Lower leg skin (tissue), 4 donors: ENCODE measurements around the gene KRTAP1-1. TPM values are rescaled to one million over a fixed set of nuclear protein-coding genes. Genes with fewer than 3 reads are reported as not detected.
"Not testable (repeated sequence)": the region's sequence is repeated elsewhere in the genome, so short reads cannot be mapped to it uniquely, and the experiment has no call there.

Experiments
- DNase-seq, 2 donors: peaks; one replicate each; pipeline ENCODE4 v3.0.0-alpha.2; 2019; ENCODE audit warnings: low spot score in 2 of 2
- H3K4me3 ChIP-seq: fragments of 200-600 bp; sonication (generic); 2 replicates; pipeline ENCODE4 v1.5.1; 2017; ENCODE audit warnings: mild to moderate bottlenecking, low read depth; ENCODE audit not compliant: poor library complexity, severe bottlenecking
- CTCF ChIP-seq, 3 donors: fragments of 450-650 bp; IDR thresholded peaks; one replicate each; pipeline ENCODE4 v1.5.1; 2016; ENCODE audit warnings: antibody characterized with exemption in 3 of 3, mild to moderate bottlenecking in 3 of 3, moderate library complexity in 2 of 3
- POLR2A ChIP-seq, 2 donors: fragments of 450-650 bp; IDR thresholded peaks; one replicate each; pipeline ENCODE4 v1.6.1; 2016 to 2017; ENCODE audit warnings: antibody characterized with exemption in 2 of 2, mild to moderate bottlenecking in 1 of 2, moderate library complexity in 1 of 2
- WGBS, 2 donors: methylation state at CpG; one replicate each; pipeline ENCODE4 v1.1.5; 2018; 5-methylcytosine and 5-hydroxymethylcytosine counted together
- intact Hi-C: fragments of 100-400 bp; cut with DNase I; formaldehyde crosslinking; loops from one replicate; pipeline ENCODE4 v1.15.0; 2023; ENCODE audit warnings: low total_unique reads
- total RNA-seq, 4 donors: library from RNA; depleted of rRNA; stranded (reverse); fragments of >200 nt; gene quantifications; one replicate each; pipeline ENCODE4 v1.1.0, GENCODE V29; 2016

The KRTAP1-1 gene
- total RNA-seq, 4 donors from 2014 or later = 0.32 to 195 (median 5.1) TPM; not detected in 1

DNA sequence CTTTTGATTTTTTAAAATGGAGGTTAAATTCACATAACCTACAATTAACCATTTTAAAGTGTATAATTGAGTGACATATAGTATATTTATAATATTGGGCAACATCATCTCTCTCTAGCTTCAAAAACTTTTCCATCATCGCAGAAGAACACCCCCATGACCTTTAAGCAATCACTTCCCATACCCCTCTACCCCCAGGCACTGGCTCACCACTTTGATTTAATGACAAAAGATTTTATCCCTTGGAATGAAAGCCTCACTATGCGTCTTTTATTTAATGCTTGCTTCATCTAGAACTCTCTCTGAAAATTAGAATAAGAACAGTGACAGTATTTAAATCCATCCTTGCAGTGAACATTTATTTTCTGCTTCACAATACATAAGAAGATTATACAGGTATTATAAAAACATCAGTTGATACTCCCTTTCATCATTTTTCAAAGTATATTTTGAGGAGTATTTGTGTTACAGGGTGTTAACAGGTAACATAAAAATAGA, 3.3 kb downstream of the KRTAP1-1 start:
- 79 to 88% methylated on average over 2 of the region's 2 CpGs for WGBS, 2 donors
- no peak for DNase-seq
- intact Hi-C loops = no loop called here
- TF ChIP-seq POLR2A (IDR thresholded peaks at IDR 0.05) (no peak), CTCF (IDR thresholded peaks at IDR 0.05) (no peak)
- H3K4me3 ChIP-seq = no peak overlapping the region

- 77 to 78% methylated on average over 7 to 8 of the region's 10 CpGs for WGBS, 2 donors
Measured at GRCh38 chr17:41034346-41034935, 6.8 kb downstream of the KRTAP1-1 start, which contains the start of gene KRTAP1-3. KRTAP1-3 (minus strand) TSS chr17:41034874; CDS start chr17:41034821, 53 bp downstream.

GRCh38 chr17:41029633-41030245, 11.5 kb downstream of the KRTAP1-1 start, which contains the start of gene KRTAP1-4:
KRTAP1-4 (minus strand) TSS chr17:41030195; CDS start chr17:41030078, 117 bp downstream.
- DNase-seq = no peak
- intact Hi-C loops = no loop called here
- WGBS, 2 donors = 77 to 89% methylated on average over 10 to 12 of the region's 12 CpGs
- TF ChIP-seq CTCF (IDR thresholded peaks at IDR 0.05) (no peak), POLR2A (IDR thresholded peaks at IDR 0.05) (no peak)
- no peak within 1 kb of the TSS for H3K4me3 ChIP-seq

More at GRCh38 chr17:41034346-41034935, 6.8 kb downstream of the KRTAP1-1 start, which contains the start of gene KRTAP1-3:
- intact Hi-C loops, DNase-seq, H3K4me3 ChIP-seq: not testable (repeated sequence)

DNA sequence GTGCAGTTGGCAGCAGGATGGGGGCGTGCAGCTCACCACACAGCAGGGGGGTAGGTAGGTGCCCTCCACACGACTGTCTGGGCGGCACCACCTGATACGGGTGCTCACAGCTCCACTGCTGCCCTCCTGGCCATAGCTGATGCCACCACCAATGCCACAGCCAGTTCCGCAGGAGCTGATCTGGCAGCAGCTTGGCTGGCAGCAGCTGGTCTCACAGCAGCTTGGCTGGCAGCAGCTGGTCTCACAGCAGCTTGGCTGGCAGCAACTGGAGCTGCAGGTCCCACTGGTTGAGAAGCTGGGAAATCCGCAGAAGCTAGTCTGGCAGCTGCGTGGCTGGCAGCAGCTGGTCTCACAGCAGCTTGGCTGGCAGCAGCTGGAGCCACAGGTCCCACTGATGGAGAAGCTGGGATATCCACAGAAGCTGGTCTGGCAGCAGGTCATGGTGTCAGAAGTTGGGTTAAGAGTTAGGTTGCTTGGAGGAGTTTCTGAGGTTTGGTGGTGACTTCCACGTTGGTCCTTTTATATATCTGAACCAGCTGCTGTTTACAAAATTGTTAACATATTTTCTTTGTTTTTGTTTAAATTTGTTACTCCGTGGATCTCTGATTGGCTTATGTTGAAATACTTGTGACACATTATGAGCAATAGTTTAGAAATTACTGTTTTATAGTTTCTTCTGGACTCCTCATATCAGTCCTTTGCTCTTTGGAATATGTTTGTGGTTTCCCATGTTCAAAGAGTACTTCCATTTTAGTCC, 14.4 kb downstream of the KRTAP1-1 start, which contains the start of gene KRTAP1-5:
TSS of gene KRTAP1-5 (minus strand) at position 494 of the 757 bp plus-strand sequence. CDS start at position 441, 53 bp downstream.
- WGBS, 2 donors = 38 to 43% methylated on average over 5 to 9 of the region's 9 CpGs
- DNase-seq = no peak
- intact Hi-C loops = no loop called here
- no peak for TF ChIP-seq POLR2A (IDR thresholded peaks at IDR 0.05)
- TF ChIP-seq CTCF (IDR thresholded peaks at IDR 0.05) = no peak
- H3K4me3 ChIP-seq = no peak within 1 kb of the TSS

DNA sequence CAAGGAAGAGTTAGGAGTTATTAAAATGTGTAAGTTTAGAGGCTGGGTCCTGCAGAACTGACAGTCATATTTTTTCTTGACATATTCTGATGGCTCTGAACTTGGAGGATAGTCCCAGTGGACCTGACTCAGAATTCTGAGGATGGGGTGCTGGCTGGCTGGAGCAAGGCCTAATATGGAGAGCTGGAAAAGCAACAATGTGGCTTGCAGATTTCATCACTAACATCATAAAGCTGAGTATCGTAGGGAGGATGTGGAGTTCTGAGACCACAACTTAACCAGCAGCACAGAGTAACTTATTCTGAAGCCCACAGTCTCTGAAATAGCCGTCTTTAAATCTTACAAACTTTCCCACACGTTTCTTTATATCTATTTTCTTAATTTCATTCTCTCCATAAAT, 16.6 kb downstream of the KRTAP1-1 start:
- TF ChIP-seq POLR2A (IDR thresholded peaks at IDR 0.05) (no peak), CTCF (IDR thresholded peaks at IDR 0.05) (no peak)
- no peak overlapping the region for H3K4me3 ChIP-seq
- WGBS, 2 donors = 65 to 70% methylated on average over 3 of the region's 3 CpGs
- no peak for DNase-seq
- intact Hi-C loops = no loop called here

DNA sequence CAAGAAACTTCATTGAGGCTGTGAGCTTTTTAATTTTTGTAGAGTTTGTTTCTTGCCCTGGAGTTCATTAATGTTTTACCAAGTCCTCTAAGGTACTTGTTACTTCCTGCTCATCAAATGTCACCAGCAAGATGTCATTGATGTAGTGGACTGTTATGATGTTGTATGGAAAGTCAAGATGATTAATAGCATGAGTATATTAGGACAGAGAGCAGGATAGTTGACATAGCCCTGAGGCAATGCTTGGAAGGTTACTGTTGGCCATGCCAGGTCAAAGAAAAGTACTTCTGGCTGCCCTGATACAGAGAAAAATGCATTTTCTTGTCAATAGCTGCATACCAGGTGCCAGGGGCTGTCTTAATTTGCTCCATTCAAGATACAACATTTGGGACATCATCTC, 20.9 kb downstream of the KRTAP1-1 start:
- no peak overlapping the region for H3K4me3 ChIP-seq
- no peak for DNase-seq
- intact Hi-C loops = no loop called here
- TF ChIP-seq POLR2A (IDR thresholded peaks at IDR 0.05) (no peak), CTCF (IDR thresholded peaks at IDR 0.05) (no peak)
